Fibroblast of skin of right quadriceps (primary cell): ENCODE data around the gene CYP20A1.
"Not testable (repeated sequence)": the region's sequence is repeated elsewhere in the genome, so short reads cannot be mapped to it uniquely, and the experiment has no call there.

Experiments used
- DNase-seq: peaks from one replicate; pipeline ENCODE4 v3.0.0-alpha.2; 2013

The CYP20A1 gene, protein sequence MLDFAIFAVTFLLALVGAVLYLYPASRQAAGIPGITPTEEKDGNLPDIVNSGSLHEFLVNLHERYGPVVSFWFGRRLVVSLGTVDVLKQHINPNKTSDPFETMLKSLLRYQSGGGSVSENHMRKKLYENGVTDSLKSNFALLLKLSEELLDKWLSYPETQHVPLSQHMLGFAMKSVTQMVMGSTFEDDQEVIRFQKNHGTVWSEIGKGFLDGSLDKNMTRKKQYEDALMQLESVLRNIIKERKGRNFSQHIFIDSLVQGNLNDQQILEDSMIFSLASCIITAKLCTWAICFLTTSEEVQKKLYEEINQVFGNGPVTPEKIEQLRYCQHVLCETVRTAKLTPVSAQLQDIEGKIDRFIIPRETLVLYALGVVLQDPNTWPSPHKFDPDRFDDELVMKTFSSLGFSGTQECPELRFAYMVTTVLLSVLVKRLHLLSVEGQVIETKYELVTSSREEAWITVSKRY

DNA sequence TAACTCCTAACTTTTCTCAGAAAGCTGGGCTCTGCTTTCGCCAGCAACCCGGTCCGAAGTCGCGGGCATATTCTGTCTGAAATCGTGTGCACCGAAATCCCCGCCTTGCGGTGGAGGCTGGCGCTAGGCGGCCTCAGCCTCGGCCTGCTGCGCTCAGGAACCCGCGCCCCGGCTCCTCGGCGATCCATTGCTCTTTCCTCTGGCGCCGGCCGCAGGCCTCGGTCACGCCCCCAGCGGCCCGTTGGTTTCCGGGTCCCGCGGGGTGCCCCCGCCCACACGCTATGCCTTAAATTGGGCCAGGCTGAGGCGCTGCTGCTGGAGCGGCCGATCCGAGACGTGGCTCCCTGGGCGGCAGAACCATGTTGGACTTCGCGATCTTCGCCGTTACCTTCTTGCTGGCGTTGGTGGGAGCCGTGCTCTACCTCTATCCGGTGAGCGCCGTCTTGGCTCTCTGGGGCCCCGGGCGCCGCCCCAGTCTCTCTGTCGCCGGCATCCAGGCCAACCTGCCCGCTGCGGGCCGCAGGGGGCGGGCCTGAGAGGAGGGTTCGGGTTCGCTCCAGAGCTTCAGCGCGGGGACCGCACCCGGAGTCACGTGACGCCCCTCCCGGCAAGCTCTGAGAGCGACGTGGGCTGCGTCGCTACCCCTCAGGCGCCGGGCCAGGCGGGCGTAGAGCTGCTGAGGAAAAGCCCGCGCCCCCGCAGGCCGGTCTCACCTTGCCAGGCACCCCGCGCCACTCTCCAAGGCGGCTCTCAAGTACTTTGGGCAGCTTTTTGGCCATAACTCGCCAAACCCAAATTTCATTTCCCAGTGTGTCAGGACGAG, at the start of gene CYP20A1:
Gene CYP20A1 (plus strand): TSS at position 315 of the 823 bp plus-strand sequence. CDS start 45 bp downstream, at position 360.
- DNase-seq, result peak; percentile 97

DNA sequence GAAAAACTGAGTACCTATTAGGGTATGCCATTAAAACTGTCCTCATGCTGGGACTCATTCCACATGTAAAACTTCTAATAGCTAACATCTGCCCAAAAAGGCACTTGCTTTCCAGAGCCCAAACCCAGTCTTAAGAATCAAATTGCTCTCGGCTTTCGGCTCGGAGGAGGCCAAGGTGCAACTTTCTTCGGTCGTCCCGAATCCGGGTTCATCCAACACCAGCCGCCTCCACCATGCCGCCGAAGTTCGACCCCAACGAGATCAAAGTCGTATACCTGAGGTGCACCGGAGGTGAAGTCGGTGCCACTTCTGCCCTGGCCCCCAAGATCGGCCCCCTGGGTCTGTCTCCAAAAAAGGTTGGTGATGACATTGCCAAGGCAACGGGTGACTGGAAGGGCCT, 48.3 kb upstream of the CYP20A1 start:
- not testable (repeated sequence) for DNase-seq

DNA sequence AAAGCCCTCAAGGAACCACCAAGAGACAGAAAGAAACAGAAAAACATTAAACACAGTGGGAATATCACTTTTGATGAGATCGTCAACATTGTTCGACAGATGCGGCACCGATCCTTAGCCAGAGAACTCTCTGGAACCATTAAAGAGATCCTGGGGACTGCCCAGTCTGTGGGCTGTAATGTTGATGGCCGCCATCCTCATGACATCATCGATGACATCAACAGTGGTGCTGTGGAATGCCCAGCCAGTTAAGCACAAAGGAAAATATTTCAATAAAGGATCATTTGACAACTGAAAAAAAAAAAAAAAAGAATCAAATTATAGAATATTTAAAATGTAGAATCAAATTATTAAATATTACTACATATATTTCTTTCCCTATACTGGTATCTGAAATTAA, 47.8 kb upstream of the CYP20A1 start:
- not testable (repeated sequence) for DNase-seq

DNA sequence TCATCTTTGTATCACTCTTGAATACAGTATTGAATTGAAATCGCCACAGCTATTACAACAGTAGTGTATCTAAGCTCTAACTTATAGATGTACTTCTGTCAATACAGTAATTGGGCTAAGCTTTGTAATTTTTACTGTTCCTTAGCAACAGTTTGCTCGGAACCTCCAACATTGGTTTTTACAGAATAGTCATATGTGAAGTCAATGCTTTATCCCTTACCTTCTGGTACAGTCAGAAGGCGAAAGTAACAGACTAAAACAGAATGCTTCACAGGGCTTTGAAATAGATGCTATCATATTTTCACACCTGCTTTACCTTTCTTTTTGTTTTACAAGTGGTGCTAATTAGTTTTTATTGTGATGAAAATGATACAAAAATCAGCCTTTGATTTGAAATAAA, 46.9 kb upstream of the CYP20A1 start:
- no peak for DNase-seq

DNA sequence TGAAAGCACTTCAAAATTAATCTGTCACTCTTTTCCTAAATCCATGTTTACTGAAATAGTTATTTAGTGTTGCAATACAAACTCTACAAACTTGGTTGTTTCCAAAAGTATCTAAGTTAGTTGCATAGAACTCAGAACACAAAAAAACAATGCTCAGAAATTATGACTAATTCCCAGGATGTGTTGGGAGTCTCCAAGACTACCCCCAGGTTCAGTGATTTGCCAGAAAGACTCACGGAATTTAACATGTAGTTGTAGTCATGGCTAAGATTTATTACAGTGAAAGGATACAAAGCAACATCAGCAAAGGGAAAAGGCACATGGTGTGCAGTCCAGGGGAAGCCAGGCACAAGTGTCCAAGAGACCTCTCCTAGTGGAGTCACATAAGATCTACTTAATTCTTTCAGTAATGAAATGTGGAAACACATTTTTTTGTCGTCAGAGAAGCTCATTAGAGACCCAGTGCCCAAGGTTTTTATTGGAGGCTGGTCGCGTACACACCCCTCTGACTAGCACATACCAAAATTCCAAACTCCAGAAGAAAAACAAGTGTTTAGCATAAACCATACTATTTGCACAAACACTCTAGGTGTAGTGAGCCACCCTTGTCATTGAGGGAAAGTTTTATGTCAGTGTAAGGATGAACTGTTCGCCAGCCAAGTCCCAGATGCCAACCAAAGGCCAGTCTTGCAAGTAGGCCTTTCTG, 43.3 kb upstream of the CYP20A1 start:
- DNase-seq, result peak; percentile 11

DNA sequence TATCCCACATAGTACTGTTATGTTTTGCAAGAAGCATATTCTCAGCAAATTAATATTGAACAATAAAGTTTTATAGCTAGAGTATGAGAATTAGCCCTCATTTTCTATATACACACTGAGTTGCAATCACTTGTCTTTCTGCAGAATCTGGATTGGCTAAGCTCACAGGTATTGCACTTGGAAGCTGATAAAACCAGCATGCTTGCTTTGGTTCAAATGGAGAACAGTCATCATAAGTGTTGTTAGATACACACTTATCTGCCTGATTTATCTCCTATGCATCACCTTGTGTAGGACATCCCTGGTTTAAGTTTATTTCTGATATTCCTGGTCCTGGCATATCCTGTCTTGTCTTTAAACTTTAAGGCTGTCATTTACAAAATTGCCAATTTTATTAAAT, 38.0 kb upstream of the CYP20A1 start:
- DNase-seq, result no peak

DNA sequence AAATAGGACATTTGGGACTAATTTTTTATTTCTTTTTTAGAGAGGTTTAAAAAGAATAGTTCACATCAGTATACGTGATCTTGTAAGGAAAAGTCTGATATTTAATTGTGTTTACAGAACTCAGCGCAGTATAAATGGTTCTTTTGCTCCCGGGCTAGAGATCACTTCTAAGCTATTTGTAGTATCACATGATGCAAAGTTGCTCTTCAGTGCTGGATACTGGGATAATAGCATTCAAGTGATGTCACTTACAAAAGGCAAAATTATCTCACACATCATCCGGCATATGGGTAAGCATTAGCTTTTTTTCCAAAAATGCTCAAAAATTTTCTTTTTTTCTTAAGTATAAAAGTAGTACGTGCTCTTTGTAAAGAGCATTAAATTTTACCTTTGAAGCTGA, 37.4 kb upstream of the CYP20A1 start:
- no peak for DNase-seq

DNA sequence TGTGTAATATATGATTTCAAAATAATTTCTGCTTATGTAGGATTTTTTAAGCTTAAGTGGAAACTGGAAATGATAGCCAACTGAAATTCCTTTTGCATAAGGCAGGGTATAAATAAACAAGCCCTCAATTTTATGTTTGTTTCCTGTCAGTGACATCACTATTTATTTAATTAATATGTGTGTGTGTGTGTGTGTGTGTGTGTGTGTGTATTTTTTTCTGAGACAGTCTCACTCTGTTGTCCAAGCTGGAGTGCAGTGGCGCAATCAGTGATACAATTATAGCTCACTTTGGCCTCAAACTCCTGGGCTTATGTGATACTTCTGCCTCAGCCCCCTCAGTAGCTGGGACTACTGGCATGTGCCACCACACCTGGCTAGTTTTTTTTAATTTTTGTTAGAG, 29.3 kb upstream of the CYP20A1 start:
- DNase-seq, result peak; percentile 9

DNA sequence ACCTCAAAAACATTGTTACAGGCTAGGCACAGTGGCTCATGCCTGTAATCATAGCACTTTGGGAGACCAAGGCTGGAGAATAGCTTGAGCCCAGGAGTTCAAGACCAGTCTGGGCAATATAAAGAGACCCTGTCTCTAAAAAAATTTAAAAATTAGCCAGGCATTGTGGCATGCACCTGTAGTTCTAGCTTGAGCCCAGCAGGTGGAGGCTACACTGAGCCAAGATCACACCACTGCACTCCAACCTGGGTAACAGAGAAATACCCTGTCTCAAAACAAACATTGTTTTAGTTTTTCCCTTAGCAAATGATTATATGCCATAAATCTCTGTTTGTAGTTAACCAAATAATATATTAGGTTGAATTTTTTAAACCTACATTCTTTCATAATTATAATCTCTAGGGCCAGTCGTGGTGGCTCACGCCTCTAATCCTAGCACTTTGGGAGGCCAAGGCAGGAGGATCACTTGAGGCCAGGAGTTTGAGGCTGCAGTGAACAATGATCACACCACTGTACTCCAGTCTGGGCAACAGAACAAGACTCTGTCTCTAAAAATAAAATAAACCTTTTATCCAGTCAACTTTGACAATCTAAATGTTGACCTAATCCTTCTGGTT, 13.3 kb upstream of the CYP20A1 start:
- DNase-seq, result no peak

DNA sequence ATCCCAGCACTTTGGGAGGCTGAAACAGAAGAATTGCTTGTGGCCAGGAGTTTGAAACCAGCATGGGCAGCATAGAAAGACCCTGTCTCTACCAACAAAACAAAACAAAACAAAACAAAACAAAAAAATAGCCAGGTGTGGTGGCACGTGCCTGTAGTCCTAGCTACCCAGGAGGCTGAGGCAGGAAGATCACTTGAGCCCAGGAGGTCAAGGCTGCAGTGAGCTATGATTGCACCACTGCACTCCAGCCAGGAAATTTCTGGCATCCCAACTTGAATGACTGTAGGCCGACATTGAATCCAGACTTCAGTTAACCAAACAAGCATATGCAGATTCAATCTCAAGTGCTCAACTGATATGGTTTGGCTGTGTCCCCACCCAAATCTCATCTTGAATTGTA, 9.1 kb upstream of the CYP20A1 start:
- DNase-seq, result not testable (repeated sequence)

DNA sequence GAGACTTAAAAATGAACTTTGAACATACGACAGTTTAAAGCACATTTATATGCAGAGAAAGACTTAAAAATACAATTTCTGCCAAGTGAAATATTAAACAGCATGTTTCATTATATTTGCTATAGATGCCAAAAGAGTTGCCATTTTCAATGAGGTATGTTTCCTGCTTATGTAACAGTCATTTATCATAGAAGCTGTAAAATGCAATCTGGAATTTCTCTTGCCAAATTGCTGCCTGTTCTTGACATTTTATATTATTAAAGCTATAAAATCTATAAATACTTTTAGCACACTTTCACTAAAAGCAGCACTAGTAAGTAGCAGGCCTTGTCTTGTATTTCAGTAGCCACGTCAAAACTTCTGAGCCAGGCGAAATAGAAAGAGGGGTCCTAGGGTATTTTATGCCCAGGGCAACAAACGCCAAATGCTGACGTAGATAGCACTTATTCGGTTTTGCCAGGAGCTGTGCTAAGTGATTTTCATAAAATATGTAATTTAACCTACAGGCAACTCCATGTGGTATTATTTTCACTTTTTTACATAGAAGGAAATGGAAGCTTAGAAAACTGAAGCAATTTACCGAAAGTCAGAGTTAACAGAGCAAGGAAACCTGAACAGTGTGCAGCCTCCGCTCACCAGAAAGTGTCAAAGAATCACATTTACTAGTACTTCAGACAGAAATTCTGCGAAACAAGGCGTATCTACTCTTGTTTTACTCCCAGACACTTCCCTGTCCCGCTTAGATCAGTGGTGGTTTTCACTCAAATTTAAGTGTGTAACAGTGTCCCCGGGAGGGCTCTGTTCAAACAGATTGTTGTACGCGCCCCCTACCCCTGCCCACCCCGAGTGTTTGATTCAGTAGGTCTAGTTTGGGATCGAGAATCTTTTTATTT, 1.2 kb upstream of the CYP20A1 start:
- DNase-seq, result no peak

DNA sequence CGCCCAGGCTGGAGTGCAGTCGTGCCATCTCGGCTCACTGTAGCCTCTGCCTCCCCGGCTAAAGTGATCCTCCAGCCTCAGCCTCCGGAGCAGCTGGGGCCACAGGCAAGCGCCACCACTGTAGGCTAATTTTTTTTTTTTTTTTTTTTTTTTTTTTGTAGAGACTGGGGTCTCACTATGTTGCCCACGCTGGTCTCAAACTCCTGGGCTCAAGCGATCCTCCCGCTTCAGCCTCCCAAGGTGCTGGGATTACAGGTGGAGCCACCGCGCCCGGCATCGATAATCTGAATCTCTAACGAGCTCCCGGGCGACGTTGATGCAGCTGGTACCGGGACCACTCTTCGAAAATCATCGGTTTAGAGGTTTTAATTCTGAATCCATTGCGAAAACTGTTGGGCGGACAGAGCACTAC, 520 bp upstream of the CYP20A1 start:
- DNase-seq, result no peak

DNA sequence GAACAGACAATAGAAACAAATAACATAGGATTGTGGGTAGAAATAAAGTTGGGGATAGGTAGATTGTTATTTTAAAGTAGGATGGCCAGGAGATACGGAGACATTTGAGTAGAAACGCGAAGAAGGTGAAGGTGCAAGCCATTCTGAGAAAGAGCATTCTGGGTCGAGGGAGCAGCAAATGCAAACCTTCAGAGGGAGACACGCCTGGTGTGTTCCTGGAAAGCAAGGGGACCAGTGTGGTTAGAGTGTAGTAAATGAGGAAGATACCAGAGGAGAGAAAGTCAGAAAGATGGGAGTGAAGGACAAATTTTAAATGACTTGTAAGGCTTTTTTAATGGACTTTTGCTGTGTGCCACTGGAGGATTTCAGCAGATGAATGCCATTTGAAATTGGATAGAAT, 1.7 kb downstream of the CYP20A1 start:
- no peak for DNase-seq

DNA sequence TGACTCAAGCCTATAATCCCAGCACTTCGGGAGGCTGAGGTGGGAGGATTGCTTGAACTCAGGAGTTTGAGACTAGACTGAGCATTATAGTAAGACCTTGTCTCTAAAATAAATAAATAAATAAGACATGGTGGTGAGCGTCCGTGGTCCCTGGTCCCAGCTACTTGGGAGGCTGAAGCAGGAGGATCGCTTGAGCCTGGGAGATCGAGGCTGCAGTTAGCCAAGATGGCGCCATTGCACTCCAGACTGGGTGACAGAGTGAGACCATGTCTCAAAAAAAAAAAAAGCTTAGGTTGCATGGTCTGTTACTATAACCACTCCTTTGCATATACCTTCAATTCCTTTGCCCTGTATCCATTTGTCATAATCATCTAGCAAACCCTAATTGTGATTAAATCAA, 3.7 kb downstream of the CYP20A1 start:
- no peak for DNase-seq

DNA sequence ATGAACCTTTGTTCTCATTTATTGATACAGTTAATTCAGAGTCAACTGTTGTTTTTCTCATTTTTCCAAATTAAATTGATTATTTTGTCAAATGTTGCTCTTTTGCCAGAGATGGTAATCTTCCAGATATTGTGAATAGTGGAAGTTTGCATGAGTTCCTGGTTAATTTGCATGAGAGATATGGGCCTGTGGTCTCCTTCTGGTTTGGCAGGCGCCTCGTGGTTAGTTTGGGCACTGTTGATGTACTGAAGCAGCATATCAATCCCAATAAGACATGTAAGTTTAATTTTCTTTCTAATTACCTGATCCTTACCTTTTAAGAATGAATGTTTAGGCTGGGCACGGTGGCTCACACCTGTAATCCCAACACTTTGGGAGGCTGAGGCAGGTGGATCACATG, 7.8 kb downstream of the CYP20A1 start:
- DNase-seq, result no peak

DNA sequence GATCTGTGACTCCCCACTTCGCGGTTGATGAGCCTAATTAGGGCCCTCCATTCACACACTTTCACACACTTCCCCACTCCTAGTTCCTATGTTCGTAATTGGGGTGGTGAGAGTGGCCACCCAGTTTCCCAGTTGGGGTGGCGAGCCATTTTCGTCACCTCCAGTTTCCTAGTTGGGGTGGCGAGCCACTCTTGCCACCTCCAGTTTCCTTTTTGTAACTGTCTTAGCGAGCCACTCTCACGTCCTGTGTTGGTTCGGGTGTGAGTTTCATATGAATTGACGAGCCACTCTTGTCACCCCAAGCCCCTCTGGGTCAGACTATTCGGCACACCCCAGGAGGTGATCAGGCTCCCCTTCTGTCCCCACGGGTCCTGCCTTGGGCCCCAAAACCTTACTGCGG, 14.0 kb downstream of the CYP20A1 start:
- no peak for DNase-seq

DNA sequence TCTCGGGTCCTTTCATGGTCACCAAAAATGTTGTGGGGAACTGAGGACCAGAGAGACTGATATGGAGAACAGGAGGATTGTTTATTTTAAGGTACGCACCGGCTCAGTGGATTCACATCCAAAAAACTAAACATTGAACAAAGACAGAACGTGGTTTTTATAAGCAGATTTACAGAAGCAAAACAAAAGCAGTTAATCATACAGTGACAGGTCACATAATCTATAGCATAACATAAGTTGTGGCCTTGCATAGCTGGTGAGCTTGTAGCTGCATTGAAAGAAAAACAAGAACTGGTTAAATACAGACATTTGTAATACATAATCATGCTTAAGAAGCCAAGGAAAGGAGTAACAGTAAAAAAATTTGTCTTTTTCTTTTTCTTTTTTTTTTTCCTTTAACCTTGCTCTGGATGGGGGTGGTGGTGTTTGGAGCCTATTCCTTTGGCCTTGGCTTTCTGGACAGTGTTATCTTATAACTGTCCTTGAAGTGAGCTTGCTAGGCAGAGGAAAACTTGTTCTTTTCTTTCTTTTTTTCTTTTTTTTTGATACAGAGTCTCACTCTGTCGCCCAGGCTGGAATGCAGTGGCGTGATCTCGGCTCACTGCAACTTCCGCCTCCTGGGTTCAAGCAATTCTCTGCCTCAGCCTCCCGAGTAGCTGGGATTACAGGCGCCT, 14.7 kb downstream of the CYP20A1 start:
- not testable (repeated sequence) for DNase-seq

DNA sequence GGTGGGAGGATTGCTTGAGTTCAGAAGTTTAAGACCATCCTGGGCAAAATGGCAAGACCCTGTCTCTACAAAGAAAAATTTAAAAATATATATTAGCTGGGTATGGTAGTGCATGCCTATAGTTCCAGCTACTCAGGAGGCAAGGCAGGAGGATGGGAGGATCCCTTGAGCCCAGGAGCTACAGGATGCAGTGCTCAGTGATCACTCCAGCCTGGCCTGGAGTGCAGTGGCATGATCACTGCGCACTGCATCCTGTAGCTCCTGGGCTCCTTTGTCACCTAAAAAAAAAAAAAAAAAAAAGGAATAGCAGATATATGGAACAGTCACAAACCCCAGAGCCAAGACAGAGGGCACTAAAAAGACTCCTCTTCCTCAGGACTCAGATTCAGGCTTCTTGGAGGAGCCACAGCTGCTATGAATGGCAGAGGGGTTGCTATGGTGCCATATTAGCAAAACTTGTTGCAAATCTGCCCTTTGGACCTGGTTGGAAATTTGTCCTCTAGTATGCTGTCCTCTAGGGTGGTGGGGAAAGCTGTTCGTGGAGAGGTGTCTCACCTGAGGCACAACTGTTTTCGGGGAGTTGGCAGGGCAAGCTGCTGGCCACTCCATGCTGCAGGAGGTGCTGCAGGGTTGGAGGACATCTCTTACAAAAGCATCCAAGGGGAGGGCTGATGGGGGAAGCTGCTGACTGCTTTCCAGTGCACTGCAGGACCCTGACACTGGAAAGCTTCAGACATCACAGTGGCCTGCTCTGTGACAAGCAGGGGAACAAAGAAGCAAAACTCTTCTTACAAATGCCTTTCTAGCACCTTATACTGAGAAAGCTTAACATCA, 22.7 kb downstream of the CYP20A1 start:
- DNase-seq, result no peak

DNA sequence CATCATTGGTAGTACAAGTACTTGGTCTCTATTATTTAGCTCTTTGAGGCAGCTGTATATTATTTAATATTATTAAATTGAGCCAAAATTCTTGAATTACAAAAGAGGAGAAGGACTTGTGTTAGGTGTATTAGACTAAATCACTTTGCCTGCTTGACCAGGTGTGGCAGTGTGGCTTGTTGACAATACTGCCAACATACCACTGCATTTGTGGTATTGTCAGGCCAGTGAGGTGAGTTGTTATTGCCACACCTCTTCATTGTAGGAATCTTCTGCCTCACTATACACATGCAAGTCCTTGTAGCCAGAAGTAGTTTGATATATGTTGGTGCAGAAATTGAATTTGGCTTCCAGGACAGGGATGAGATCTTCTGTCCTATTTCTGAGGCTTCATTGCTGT, 40.5 kb downstream of the CYP20A1 start:
- DNase-seq, result no peak

DNA sequence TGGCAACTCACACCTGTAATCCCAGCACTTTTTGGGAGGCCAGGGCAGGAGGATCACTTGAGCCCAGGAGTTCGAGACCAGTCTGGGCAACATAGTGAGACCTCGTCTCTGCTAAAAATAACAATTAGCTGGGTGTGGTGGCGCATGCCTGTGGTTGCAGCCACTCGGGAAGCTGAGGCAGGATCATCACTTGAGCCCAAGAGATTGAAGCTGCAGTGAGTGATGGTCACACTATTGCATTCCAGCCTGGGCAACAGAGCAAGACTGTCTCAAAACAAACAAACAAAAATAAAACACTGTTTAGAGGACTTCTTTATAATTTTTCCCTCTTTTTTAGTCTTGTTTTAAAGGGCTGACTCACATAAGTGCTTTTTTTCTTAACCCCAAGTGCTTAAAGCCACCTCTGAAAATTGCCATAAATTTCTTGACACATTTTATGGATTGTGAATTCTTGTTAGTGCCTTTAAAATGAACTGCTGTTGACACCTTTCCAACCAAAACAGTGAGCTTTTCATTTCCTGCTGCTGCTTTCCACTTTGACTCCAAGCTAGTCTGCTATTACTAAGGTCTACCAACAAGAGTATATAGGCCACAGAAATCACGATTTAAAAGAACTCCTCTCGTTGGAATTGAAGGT, 41.7 kb downstream of the CYP20A1 start:
- peak; percentile 85 for DNase-seq
